Measurements from ENCODE around the gene CHMP2A. TPM values are rescaled to one million over a fixed set of nuclear protein-coding genes. Genes with fewer than 3 reads are reported as not detected.
"Not testable (repeated sequence)": the region's sequence is repeated elsewhere in the genome, so short reads cannot be mapped to it uniquely, and the experiment has no call there.

CHMP2A gene
- total and polyA plus RNA-seq, 4 donors = 58.0 to 107 (median 83.3) TPM

DNA sequence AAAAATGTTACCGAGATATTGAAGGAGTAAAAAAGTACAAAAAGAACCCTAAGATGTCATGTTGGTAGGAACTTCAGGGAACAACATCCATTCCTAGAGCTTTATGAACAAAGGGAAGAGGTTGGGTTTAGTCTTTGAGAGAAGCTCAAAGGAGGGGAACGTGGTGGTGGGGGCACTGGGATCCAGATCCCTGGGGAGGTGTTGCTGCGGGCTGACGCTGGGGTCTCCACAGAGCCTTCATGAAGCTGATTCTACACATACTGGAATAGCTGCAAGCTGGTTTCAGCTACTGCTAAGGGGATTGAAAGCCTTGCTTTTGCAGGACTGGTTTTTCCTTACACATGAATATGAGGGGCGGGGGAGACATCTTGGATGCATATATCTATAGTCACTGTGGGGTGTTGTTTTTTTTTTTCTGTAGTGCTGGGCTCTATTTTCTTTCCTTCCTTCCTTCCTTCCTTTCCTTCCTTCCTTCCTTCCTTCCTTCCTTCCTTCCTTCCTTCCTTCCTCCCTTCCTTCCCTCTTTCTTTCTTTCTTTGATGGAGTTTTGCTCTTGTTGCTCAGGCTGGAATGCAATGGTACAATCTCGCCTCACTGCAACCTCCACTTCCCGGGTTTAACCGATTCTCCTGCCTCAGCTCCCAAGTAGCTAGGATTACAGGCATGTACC lies 24.7 kb upstream of the CHMP2A start:
- peaks cover 0 to 8% (median 4%) of the 10 kb centered on the region in 4 donors for H3K4me1 ChIP-seq (ENCODE audit: control insufficient read depth in 4 of 4, insufficient read depth in 4 of 4, low read length in 3 of 4)
- no peak for DNase-seq (ENCODE audit: low spot score)
- H3K9me3 ChIP-seq (ENCODE audit: control insufficient read depth in 4 of 4, low read length in 3 of 4) = no peaks in the 10 kb centered on the region
- WGBS = 94% methylated on average over 8 of the region's 8 CpGs
- peaks cover 0 to 17% (median 11%) of the 10 kb centered on the region in 4 donors for H3K36me3 ChIP-seq (ENCODE audit: control insufficient read depth in 4 of 4, insufficient read depth in 3 of 4, low read depth in 1 of 4, low read length in 3 of 4)
- H3K27me3 ChIP-seq (ENCODE audit: control insufficient read depth in 4 of 4, insufficient read depth in 4 of 4, low read length in 3 of 4) = no peaks in the 10 kb centered on the region
- H3K4me3 ChIP-seq (ENCODE audit: low read depth in 1 of 3, low read length in 3 of 3) = no peak overlapping the region
- TF ChIP-seq, protein P1, sequence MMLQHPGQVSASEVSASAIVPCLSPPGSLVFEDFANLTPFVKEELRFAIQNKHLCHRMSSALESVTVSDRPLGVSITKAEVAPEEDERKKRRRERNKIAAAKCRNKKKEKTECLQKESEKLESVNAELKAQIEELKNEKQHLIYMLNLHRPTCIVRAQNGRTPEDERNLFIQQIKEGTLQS (IDR thresholded peaks at IDR 0.05) = no peak
- TF ChIP-seq, protein P2, sequence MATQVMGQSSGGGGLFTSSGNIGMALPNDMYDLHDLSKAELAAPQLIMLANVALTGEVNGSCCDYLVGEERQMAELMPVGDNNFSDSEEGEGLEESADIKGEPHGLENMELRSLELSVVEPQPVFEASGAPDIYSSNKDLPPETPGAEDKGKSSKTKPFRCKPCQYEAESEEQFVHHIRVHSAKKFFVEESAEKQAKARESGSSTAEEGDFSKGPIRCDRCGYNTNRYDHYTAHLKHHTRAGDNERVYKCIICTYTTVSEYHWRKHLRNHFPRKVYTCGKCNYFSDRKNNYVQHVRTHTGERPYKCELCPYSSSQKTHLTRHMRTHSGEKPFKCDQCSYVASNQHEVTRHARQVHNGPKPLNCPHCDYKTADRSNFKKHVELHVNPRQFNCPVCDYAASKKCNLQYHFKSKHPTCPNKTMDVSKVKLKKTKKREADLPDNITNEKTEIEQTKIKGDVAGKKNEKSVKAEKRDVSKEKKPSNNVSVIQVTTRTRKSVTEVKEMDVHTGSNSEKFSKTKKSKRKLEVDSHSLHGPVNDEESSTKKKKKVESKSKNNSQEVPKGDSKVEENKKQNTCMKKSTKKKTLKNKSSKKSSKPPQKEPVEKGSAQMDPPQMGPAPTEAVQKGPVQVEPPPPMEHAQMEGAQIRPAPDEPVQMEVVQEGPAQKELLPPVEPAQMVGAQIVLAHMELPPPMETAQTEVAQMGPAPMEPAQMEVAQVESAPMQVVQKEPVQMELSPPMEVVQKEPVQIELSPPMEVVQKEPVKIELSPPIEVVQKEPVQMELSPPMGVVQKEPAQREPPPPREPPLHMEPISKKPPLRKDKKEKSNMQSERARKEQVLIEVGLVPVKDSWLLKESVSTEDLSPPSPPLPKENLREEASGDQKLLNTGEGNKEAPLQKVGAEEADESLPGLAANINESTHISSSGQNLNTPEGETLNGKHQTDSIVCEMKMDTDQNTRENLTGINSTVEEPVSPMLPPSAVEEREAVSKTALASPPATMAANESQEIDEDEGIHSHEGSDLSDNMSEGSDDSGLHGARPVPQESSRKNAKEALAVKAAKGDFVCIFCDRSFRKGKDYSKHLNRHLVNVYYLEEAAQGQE (IDR thresholded peaks at IDR 0.05) = no peak
- TF ChIP-seq SP1 (IDR thresholded peaks at IDR 0.05) = no peak
- TF ChIP-seq, protein P3, sequence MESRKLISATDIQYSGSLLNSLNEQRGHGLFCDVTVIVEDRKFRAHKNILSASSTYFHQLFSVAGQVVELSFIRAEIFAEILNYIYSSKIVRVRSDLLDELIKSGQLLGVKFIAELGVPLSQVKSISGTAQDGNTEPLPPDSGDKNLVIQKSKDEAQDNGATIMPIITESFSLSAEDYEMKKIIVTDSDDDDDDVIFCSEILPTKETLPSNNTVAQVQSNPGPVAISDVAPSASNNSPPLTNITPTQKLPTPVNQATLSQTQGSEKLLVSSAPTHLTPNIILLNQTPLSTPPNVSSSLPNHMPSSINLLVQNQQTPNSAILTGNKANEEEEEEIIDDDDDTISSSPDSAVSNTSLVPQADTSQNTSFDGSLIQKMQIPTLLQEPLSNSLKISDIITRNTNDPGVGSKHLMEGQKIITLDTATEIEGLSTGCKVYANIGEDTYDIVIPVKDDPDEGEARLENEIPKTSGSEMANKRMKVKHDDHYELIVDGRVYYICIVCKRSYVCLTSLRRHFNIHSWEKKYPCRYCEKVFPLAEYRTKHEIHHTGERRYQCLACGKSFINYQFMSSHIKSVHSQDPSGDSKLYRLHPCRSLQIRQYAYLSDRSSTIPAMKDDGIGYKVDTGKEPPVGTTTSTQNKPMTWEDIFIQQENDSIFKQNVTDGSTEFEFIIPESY (IDR thresholded peaks at IDR 0.05) = no peak
- no peak for TF ChIP-seq HNF4G (IDR thresholded peaks at IDR 0.05)
- TF ChIP-seq YY1 (IDR thresholded peaks at IDR 0.05) = no peak
- no peak for TF ChIP-seq MAX (IDR thresholded peaks at IDR 0.05)
- TF ChIP-seq CTCF (IDR thresholded peaks at IDR 0.05; ENCODE audit: low read depth, low read length, missing input control) = no peak
- TF ChIP-seq FOXA1 (IDR thresholded peaks at IDR 0.05) = no peak
- H3K27ac ChIP-seq (ENCODE audit: low read depth in 1 of 2, low read length in 2 of 2) = no peak overlapping the region
- H3K9ac ChIP-seq (ENCODE audit: low read depth in 1 of 2, low read length in 2 of 2) = no peak overlapping the region

- H3K27me3 ChIP-seq (ENCODE audit: control insufficient read depth in 4 of 4, insufficient read depth in 4 of 4, low read length in 3 of 4) = no peaks in the 10 kb centered on the region
- peaks cover 0 to 13% (median 10%) of the 10 kb centered on the region in 4 donors for H3K36me3 ChIP-seq (ENCODE audit: control insufficient read depth in 4 of 4, insufficient read depth in 3 of 4, low read depth in 1 of 4, low read length in 3 of 4)
- H3K4me3 ChIP-seq (ENCODE audit: low read depth in 1 of 3, low read length in 3 of 3) = no peak overlapping the region
- no peaks in the 10 kb centered on the region for H3K9me3 ChIP-seq (ENCODE audit: control insufficient read depth in 4 of 4, low read length in 3 of 4)
- H3K4me1 ChIP-seq (ENCODE audit: control insufficient read depth in 4 of 4, insufficient read depth in 4 of 4, low read length in 3 of 4) = peaks cover 1 to 17% (median 11%) of the 10 kb centered on the region in 4 donors
- H3K27ac ChIP-seq (ENCODE audit: low read depth in 1 of 2, low read length in 2 of 2) = no peak overlapping the region
- TF ChIP-seq, protein P3 (IDR thresholded peaks at IDR 0.05) = no peak
- no peak for TF ChIP-seq CTCF (IDR thresholded peaks at IDR 0.05; ENCODE audit: low read depth, low read length, missing input control)
- 91% methylated on average over 11 of the region's 11 CpGs for WGBS
- no peak overlapping the region for H3K9ac ChIP-seq (ENCODE audit: low read depth in 1 of 2, low read length in 2 of 2)
- no peak for DNase-seq (ENCODE audit: low spot score)
Observed at GRCh38 chr19:58578012-58578925, 23.4 kb upstream of the CHMP2A start.

- peaks cover 1 to 17% (median 11%) of the 10 kb centered on the region in 4 donors for H3K4me1 ChIP-seq (ENCODE audit: control insufficient read depth in 4 of 4, insufficient read depth in 4 of 4, low read length in 3 of 4)
- not testable (repeated sequence) for H3K36me3 ChIP-seq (ENCODE audit: control insufficient read depth in 4 of 4, insufficient read depth in 3 of 4, low read depth in 1 of 4, low read length in 3 of 4); H3K9me3 ChIP-seq (ENCODE audit: control insufficient read depth in 4 of 4, low read length in 3 of 4); H3K4me3 ChIP-seq (ENCODE audit: low read depth in 1 of 3, low read length in 3 of 3); H3K9ac ChIP-seq (ENCODE audit: low read depth in 1 of 2, low read length in 2 of 2); H3K27me3 ChIP-seq (ENCODE audit: control insufficient read depth in 4 of 4, insufficient read depth in 4 of 4, low read length in 3 of 4); DNase-seq (ENCODE audit: low spot score); H3K27ac ChIP-seq (ENCODE audit: low read depth in 1 of 2, low read length in 2 of 2)
- 98% methylated on average over 2 of the region's 2 CpGs for whole genome bisulfite sequencing
Observed at GRCh38 chr19:58577581-58577980, 22.7 kb upstream of the CHMP2A start.
